Caki2 (cell line): ENCODE measurements around the gene FDX2. TPM values are rescaled to one million over a fixed set of nuclear protein-coding genes. Genes with fewer than 3 reads are reported as not detected.
"Not testable (repeated sequence)": the region's sequence is repeated elsewhere in the genome, so short reads cannot be mapped to it uniquely, and the experiment has no call there.

ENCODE experiments used
- DNase-seq: peaks from one replicate; pipeline ENCODE4 v3.0.0-alpha.2; 2015; ENCODE audit warnings: low read depth
- in situ Hi-C: cut with HindIII; loops from 2 replicates; pipeline ENCODE4 v1.10.0; 2016; ENCODE audit warnings: low sequenced_read_pairs, low pct_unique_long_range_greater_than_20kb, mixed read lengths
- total RNA-seq: library from RNA; depleted of rRNA; stranded (reverse); fragments of >200 nt; shearing (Covaris generic); gene quantifications from 2 replicates; pipeline ENCODE4 v1.2.3, GENCODE V29; 2014; ENCODE audit warnings: low replicate concordance

The FDX2 gene
- total RNA-seq, 1 experiment from 2014 or later, result 27.9 TPM

- DNase-seq, result no peak
- in situ Hi-C loops, result no loop called here
Observed at GRCh38 chr19:10290357-10290875, 25.4 kb downstream of the FDX2 start.

GRCh38 chr19:10289836-10290356 is 25.9 kb downstream of the FDX2 start, which contains the start of gene ICAM5:
TSS of gene ICAM5 (plus strand) at chr19:10289952. CDS start at chr19:10290044, 92 bp downstream.
- DNase-seq, result no peak
- in situ Hi-C loops, result no loop called here

GRCh38 chr19:10289167-10289835 is 26.5 kb downstream of the FDX2 start:
- no peak for DNase-seq
- in situ Hi-C loops, result no loop called here

GRCh38 chr19:10288662-10289166 is 27.1 kb downstream of the FDX2 start:
- no peak for DNase-seq
- in situ Hi-C loops, result no loop called here

- no peak for DNase-seq
- in situ Hi-C loops, result no loop called here
Observed at GRCh38 chr19:10286803-10287737, 28.7 kb downstream of the FDX2 start, which contains the start of gene ICAM4. TSS of gene ICAM4 (plus strand) at chr19:10286955. CDS start at chr19:10287013, 58 bp downstream.

GRCh38 chr19:10285393-10285792 is 30.4 kb downstream of the FDX2 start:
- no peak for DNase-seq
- in situ Hi-C loops, result no loop called here

GRCh38 chr19:10284960-10285278 is 30.9 kb downstream of the FDX2 start:
- in situ Hi-C loops, result no loop called here
- no peak for DNase-seq

- in situ Hi-C loops, result no loop called here
- DNase-seq, result no peak
Observed at GRCh38 chr19:10284065-10284959, 31.5 kb downstream of the FDX2 start.

GRCh38 chr19:10283301-10284064 is 32.3 kb downstream of the FDX2 start:
- no peak for DNase-seq
- in situ Hi-C loops, result no loop called here

GRCh38 chr19:10282043-10282442 is 33.8 kb downstream of the FDX2 start:
- DNase-seq, in situ Hi-C loops: not testable (repeated sequence)

GRCh38 chr19:10279737-10280442 is 35.9 kb downstream of the FDX2 start:
- no peak for DNase-seq
- in situ Hi-C loops, result no loop called here

- in situ Hi-C loops, result no loop called here
- no peak for DNase-seq
Observed at GRCh38 chr19:10278935-10279334, 36.9 kb downstream of the FDX2 start.

- no peak for DNase-seq
- in situ Hi-C loops, result no loop called here
Observed at GRCh38 chr19:10277795-10278589, 37.8 kb downstream of the FDX2 start.

- in situ Hi-C loops, result no loop called here
- DNase-seq, result no peak
Observed at GRCh38 chr19:10274589-10274988, 41.2 kb downstream of the FDX2 start.

- DNase-seq, result no peak
- in situ Hi-C loops, result no loop called here
Observed at GRCh38 chr19:10271543-10272086, 44.2 kb downstream of the FDX2 start.
